WI38 (cell line): ENCODE measurements around the gene PPP3R1.

Experiments used
- H3K4me3 ChIP-seq: 2 replicates; pipeline ENCODE4 v1.5.1; 2011; ENCODE audit warnings: low read depth, mild to moderate bottlenecking, control low read depth, low read length
- CTCF ChIP-seq: IDR thresholded peaks from 2 replicates; pipeline ENCODE4 v1.5.1; 2012; ENCODE audit warnings: low read depth, mild to moderate bottlenecking, control low read depth, low read length

Gene PPP3R1

GRCh38 chr2:68169308-68169707 is 83.0 kb downstream of the PPP3R1 start:
- no peak for TF ChIP-seq CTCF
- H3K4me3 ChIP-seq = no peak overlapping the region

- no peak overlapping the region for H3K4me3 ChIP-seq
- no peak for TF ChIP-seq CTCF
These were observed 85.1 kb downstream of the PPP3R1 start for GRCh38 chr2:68167186-68167585.

- no peak for TF ChIP-seq CTCF
- H3K4me3 ChIP-seq = no peak overlapping the region
These were observed 88.7 kb downstream of the PPP3R1 start for GRCh38 chr2:68163641-68164040.

- peak overlapping the region; percentile 93 for H3K4me3 ChIP-seq
- TF ChIP-seq CTCF = no peak
These were observed 94.2 kb downstream of the PPP3R1 start for GRCh38 chr2:68158134-68158447.

GRCh38 chr2:68157402-68158133 is 94.8 kb downstream of the PPP3R1 start, which contains the start of gene PNO1:
Gene PNO1, plus strand, starts transcription at chr2:68157888. Its CDS starts 47 bp downstream, at chr2:68157935.
- no peak for TF ChIP-seq CTCF

GRCh38 chr2:68157002-68157401 is 95.3 kb downstream of the PPP3R1 start:
- TF ChIP-seq CTCF = no peak
- peak overlapping the region; percentile 93 for H3K4me3 ChIP-seq

More at GRCh38 chr2:68157402-68158133, 94.8 kb downstream of the PPP3R1 start, which contains the start of gene PNO1:
- peak within 1 kb of the TSS; percentile 93 for H3K4me3 ChIP-seq

GRCh38 chr2:68156419-68156818 is 95.9 kb downstream of the PPP3R1 start:
- H3K4me3 ChIP-seq = peak overlapping the region; percentile 93
- TF ChIP-seq CTCF = no peak
